Measurements from ENCODE around the gene LRFN5. TPM values are rescaled to one million over a fixed set of nuclear protein-coding genes. Genes with fewer than 3 reads are reported as not detected.

LRFN5 gene
- total RNA-seq, 4 donors from 2014 or later: 0.19 to 2.3 (median 0.81) TPM

DNA sequence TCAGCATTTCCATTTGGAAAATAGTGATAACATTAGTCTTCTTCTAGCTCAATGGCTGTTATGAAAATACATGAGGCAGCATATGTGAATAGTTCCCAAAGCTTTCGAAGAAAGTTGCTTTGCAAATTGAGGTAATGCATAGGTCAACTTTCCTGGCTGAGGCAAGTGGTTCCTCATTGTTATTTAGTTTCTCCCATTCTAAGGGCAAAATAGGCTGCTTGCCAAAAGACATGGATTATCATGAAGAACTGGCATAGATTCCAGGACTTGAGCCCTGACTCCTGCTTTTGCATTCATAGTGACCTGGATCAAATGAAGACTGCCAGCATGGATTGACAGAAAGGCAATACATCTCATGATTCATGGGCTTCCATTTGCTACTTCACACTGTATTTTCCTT is 35.7 kb downstream of the LRFN5 start:
- TF ChIP-seq, protein P1, sequence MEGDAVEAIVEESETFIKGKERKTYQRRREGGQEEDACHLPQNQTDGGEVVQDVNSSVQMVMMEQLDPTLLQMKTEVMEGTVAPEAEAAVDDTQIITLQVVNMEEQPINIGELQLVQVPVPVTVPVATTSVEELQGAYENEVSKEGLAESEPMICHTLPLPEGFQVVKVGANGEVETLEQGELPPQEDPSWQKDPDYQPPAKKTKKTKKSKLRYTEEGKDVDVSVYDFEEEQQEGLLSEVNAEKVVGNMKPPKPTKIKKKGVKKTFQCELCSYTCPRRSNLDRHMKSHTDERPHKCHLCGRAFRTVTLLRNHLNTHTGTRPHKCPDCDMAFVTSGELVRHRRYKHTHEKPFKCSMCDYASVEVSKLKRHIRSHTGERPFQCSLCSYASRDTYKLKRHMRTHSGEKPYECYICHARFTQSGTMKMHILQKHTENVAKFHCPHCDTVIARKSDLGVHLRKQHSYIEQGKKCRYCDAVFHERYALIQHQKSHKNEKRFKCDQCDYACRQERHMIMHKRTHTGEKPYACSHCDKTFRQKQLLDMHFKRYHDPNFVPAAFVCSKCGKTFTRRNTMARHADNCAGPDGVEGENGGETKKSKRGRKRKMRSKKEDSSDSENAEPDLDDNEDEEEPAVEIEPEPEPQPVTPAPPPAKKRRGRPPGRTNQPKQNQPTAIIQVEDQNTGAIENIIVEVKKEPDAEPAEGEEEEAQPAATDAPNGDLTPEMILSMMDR (IDR thresholded peaks at IDR 0.05; ENCODE audit: low read depth): no peak

DNA sequence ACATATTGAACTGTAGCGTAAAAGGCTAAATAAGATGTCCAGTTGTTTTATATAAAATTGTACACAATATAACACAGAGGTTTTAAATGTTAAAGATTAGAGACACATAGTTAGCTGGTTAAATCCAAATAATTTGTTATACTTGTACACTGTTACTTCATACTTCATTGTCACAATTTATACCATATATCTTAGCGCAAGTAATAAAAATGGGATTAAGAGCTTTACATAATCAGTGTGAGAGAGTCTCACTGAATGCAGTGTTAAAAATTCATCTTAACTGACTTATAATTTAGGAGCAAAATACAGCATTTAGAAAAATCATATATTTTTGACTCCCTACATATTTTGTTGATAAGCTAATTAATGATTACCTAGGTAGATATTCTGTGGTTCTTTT is 36.1 kb downstream of the LRFN5 start:
- TF ChIP-seq, protein P1 (IDR thresholded peaks at IDR 0.05; ENCODE audit: low read depth): no peak

DNA sequence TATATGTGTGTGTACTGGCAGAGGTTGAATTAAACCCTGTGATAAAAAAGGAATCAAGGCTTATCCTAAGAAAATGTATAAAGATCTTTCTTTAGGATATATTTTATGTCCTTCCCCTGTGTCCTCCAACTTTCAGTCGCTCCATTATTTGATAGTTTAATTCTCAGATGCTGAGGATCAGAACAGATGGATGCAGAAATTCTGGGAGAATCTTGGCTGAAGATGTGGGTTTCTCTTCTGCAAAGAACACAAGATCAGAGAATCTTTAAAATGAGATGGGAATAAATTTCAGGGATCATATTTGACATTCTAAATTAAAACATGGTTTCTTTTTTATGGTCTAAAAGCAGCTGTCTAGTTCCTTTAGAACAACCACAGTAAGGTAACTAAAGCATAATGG is 37.9 kb downstream of the LRFN5 start:
- TF ChIP-seq, protein P1 (IDR thresholded peaks at IDR 0.05; ENCODE audit: low read depth): no peak

DNA sequence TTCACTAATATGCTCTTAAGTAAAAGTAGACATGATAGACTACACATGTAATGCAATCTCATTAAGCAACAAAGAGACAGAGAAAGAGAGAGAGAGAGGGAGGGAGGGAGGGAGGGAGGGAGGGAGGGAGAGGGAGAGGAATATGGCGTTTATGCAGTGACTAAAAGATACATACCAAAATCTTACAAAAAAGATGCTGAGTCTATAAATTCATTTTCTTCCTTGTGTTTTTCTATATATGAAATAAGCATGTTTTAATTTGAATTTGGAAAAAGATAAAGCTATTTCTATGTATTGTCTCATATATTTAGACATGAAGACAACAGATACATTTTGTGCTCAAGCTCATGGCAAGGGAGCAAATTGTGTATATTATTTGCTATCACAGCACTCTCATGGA is 44.1 kb downstream of the LRFN5 start:
- TF ChIP-seq, protein P1 (IDR thresholded peaks at IDR 0.05; ENCODE audit: low read depth): no peak

DNA sequence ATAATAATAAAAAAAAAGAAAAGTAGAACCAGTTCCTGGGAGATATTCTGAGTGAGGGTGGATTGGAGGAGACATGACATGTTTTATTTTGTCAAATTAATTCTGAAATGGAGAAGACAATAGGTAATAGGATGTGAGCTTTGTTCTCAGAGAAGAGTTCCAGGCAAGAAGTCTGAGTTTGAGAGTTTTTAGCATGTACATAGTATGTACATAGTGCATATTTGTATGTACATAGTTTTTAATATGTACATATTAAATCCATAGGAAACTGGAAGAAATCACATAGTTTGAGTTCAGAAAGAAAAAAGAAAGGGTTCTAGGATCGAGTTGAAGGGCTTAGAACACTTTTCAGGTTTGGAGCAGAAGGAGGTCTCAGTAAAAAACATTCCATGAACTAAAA is 47.5 kb downstream of the LRFN5 start:
- TF ChIP-seq, protein P1 (IDR thresholded peaks at IDR 0.05; ENCODE audit: low read depth): no peak

DNA sequence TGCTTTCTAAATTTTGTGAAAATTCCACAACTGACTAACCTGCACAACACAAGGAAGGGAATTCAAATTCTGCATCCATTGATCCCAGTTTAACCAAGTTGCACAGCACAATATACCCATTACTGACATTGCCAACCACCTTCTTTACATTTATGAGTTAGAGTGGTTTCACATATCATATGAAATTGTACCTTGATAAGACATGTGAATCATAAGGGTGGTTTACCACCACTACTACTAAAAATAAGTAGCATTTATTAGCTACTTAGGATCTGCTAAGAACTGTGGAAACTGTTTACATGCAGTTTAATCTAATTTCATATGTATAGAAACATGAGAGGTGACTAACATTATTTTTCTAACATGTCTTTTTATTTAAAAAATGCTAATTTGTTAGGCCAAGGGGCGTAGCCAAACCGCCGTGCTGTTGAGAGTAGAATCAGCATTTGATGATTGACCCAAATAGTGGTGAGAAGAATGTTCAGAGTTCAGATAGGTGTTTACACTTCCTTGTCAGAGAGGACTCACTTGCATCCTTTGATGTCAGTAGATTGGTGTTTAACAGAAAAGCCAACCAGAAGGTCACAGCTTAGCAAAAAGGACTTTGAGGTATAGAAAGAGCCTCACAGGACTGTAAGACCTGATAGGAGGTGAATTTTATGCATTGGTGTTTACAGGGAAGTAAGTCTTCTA is 56.2 kb downstream of the LRFN5 start:
- TF ChIP-seq, protein P1 (IDR thresholded peaks at IDR 0.05; ENCODE audit: low read depth): no peak

DNA sequence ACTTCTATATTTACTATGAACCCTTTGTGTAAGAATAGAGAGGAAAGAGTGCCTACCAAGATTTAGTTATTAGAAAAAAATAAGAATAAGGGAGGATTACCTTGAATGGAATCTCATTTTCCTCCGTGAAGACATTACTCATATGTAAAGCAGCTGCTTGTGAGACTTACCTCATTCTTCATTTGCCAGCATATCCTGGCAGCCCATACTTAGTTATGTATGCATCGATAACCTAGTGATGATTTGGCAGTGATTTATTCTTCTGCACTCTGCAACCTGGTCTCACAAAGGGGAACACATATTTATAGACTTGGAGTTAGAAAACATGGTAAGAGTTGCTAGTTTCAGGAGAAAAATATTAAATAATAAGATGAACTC is 56.8 kb downstream of the LRFN5 start:
- TF ChIP-seq, protein P1 (IDR thresholded peaks at IDR 0.05; ENCODE audit: low read depth): no peak

Measured in subcutaneous adipose tissue (tissue), 4 donors.